IPS DF 4.7 (cell line): ENCODE results near the gene BRD4.
"Not testable (repeated sequence)": the region's sequence is repeated elsewhere in the genome, so short reads cannot be mapped to it uniquely, and the experiment has no call there.

Source experiments
- DNase-seq: peaks from one replicate; pipeline ENCODE4 v3.0.0-alpha.2; 2013; ENCODE audit warnings: low spot score; ENCODE audit errors: extremely low read depth

Gene BRD4

GRCh38 chr19:15363048-15363447 lies 30.7 kb upstream of the BRD4 start:
- DNase-seq, result not testable (repeated sequence)

DNA sequence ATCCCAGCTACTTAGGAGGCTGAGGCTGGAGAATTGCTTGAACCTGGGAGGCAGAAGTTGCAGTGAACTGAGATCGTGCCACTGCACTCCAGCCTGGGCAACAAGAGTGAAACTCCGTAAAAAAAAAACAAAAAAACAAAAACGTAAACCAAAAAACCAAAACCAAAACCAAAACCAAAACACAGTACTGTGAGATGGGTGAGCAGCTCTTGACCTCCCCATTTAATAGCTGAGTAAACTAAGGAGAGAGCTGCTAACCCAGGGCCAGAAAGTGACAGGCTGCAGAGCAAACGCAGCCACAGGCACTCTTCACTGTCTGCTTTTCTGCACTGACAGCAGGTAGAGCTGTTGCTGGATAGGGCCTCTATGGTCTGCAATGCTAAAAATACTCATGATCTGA lies 27.7 kb upstream of the BRD4 start:
- not testable (repeated sequence) for DNase-seq

DNA sequence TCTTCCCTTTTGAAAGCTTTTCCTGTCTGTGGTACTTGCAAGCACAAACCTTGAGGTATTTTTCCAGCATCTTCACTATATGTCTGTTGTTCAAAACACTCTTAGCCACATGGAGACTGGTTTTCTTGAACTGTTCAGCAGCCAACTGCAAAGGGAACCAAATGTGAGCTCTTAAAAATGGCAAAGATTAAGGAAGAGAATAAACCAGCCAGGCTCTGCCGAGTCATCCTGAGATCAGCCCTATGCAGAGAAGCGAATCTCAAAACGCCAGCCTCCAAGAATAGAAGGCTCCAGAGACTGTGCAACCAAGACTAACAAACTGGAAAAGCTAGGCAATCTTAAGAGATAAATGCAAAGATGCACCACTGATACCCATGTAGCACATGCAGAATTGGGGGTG lies 26.6 kb upstream of the BRD4 start:
- no peak for DNase-seq

GRCh38 chr19:15357906-15358305 lies 25.6 kb upstream of the BRD4 start:
- no peak for DNase-seq

GRCh38 chr19:15354566-15355296 lies 22.4 kb upstream of the BRD4 start:
- DNase-seq, result no peak

DNA sequence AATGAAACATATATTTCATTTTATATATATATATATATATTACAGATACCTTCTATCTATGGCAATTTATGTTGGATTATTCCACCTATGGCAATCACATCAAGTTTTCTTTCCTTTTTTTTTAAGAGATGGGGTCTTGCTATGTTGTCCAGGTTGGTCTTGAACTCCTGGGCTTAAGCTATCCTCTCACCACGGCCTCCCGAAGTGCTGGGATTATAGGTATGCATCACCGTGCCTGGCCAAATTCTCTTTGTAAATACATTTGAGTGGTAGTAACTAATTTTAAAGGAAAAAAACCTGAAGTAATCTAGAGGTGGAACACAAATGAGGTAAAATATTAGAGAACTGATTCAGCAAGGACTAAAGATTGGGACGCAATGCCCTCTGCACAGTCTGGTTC lies 21.6 kb upstream of the BRD4 start:
- DNase-seq, result no peak

DNA sequence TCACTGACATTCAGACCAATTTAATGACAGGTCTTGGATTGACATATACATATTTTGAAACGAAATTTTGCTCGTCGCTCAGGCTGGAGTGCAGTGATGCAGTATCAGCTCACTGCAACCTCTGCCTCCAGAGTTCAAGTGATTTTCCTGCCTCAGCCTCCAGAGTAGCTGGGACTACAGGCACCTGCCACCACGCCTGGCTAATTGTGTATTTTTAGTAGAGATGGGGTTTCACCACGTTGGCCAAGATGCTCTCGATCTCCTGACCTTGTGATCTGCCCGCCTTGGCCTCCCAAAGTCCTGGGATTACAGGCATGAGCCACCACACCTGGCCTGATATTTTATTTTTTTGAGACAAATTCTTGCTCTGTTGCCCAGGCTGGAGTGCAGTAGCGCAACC lies 20.2 kb upstream of the BRD4 start:
- not testable (repeated sequence) for DNase-seq

GRCh38 chr19:15341328-15341727 lies 9.0 kb upstream of the BRD4 start:
- DNase-seq, result not testable (repeated sequence)

DNA sequence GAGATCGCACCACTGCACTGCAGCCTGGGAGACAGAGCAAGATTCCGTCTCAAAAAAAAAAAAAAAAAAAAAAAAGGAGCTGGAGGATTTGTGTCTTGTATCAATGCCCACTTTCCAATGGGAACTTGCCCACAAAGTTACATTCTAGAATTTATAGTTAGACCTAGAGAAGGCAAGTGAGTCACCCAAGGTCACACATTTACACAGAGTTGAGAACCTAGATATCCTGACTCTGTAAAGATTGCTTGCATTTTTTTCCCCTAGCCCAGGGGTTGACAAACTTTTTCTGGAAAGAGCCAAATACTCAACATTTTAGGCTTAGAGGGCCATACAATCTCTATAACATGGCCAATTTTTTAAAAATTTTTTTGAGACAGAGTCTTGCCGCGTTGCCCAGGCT lies 7.7 kb upstream of the BRD4 start:
- DNase-seq, result no peak

- DNase-seq, result no peak
Measured at GRCh38 chr19:15337202-15337601, 4.9 kb upstream of the BRD4 start.

DNA sequence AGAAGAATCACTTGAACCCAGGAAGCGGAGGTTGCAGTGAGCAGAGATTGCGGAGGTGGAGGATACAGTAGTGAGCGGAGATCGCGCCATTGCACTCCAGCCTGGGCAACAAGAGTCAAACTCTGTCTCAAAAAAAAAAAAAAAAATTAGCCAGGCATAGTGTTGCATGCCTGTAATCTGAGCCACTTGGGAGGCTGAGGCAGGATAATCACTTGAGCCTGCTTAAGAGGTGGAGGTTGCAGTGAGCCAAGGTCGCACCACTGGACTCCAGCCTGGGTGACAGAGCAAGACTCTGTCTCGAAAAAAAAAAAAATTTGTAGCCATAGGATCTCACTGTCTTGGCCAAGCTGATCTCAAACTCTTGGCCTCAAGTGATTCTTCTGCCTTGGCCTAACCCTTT lies 3.7 kb upstream of the BRD4 start:
- DNase-seq, result not testable (repeated sequence)

- no peak for DNase-seq
Measured at GRCh38 chr19:15331419-15332310, 674 bp downstream of the BRD4 start.

DNA sequence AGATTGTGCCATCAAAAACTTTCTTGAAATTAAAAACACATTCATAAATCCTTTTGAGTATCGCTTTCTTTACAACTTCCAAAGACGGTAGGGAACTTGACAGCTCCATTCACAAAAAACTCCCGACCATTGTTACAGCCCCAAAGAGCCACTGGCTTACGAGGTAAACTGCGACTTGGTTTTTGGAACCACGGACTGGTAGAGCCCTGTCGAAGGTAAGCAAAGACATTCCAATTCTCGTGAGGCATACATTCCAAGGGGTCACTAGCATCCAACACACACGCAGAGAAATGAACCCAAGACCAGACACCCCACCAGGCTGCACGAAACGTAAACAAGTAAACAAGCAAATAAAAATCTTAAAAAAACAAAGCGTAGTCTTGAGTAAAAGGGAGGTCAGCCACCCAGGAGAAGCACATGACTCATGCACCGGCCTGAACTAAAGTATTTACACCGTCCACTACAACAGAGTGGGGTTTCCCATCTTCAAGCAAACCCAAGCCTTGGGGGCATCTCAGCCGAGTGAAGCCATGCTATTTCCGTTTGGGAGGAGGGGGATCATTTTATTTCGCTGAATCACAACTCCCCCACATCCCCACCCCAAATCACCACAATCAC lies 1.4 kb downstream of the BRD4 start:
- no peak for DNase-seq

DNA sequence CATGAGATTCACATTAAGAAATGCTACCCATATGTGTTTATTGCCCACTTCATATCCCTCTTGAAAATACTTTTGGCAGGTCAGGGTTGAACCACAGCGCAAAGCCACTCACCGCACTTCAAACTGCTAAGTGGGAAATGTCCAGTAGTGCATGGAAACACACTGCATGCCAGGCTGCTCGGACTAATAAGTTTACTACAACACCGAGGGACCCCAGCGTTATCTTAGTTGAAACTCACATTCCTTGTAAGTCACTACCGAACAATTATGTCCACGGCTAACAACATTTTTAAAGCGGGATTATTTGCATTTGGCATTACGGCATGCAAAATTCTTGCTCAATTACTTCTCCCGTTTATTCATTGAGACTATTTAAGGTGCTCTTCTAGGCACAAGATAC lies 4.0 kb downstream of the BRD4 start:
- no peak for DNase-seq

GRCh38 chr19:15324791-15325519 lies 7.4 kb downstream of the BRD4 start:
- no peak for DNase-seq

GRCh38 chr19:15323496-15324235 lies 8.7 kb downstream of the BRD4 start:
- DNase-seq, result no peak

GRCh38 chr19:15321739-15322138 lies 10.6 kb downstream of the BRD4 start:
- DNase-seq, result no peak

DNA sequence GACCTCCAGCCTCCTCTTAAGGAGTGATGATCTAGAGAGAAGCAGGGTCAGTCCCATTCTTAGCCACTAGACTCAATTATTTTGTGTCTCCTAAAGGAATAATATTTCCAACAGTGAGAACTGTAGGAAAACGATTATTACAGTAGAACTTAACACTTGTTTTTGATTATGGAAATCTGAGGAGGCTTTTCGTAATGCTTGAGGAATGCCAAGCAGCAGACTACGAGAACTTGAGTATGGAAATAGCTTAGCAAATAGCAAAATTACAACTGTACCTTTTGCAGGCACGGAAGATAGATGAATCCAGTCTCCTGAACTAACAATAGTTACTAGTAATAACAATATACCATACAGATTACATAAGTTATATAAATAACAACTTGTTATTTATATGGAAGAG lies 12.2 kb downstream of the BRD4 start:
- DNase-seq, result no peak

DNA sequence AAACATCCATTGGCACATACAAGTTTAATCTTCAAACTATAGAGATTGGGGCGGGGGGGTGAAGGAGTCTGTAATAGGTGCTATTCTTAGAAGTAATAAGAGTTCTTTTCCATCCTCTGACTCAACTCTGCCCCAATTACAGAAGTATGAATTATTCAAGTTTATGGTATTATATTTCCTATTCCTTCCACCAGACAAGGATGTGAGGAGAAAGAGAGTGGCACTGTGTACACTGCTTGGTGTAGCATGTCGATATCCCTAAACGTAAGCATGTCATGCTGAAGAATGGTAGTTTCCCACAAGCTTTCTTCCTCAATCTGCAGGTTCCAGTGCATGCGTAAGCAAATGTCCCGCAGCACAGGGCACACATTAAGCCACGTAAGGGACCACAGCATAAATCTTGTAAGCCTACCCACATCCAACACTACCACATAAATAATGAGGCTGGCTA lies 14.1 kb downstream of the BRD4 start:
- DNase-seq, result no peak

DNA sequence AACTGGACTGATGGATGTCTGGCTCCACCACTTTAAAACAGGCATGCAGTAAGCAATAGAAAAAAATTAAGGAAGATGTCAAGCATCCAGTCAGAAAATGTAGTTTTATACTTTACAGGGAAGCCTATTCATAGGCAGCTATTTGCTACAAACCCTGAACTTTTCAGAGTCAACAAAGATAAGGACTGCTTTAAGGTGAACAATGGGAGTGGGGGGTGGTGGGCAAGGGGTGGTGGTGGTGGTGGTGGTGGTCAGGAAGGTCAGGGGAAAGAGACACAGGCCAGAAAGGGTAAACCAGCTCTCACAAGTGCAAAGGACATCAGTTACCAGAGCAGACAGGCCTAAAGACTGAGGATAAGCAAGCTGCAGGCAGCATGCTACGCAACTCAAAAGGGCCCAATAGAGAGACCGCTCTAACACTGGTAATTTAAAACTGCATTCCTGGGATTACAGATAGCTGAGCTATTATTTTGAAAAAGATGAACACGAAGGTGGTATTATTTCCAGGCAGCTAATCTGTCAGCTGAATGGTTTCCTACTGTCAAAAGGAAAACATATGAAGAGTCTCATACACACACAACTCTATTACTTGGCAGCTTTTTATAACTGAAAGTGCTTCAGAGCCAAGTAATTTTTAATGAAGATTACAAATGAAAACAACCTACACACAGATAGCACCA lies 14.8 kb downstream of the BRD4 start:
- no peak for DNase-seq
